Neural cell (in vitro differentiated cells): ENCODE measurements around the gene ARSK. TPM values are rescaled to one million over a fixed set of nuclear protein-coding genes. Genes with fewer than 3 reads are reported as not detected.

ENCODE experiments used
- H2AFZ ChIP-seq: fragments of 200-600, 300-800 bp; sonication (generic), shearing (Covaris generic); 2 replicates; pipeline ENCODE4 v1.6.0; 2014; ENCODE audit warnings: low read depth, mild to moderate bottlenecking, antibody characterized with exemption, low read length, moderate library complexity
- H3F3A ChIP-seq: fragments of 200-600 bp; shearing (Covaris generic); 2 replicates; pipeline ENCODE4 v1.6.1; 2016; ENCODE audit warnings: mild to moderate bottlenecking, moderate library complexity, mixed read lengths, antibody characterized with exemption, low read length; ENCODE audit not compliant: insufficient read depth, poor library complexity, severe bottlenecking
- H3K27ac ChIP-seq: fragments of 200-600, 300-800 bp; sonication (generic), shearing (Covaris generic); 2 replicates; pipeline ENCODE4 v1.5.1; 2014; ENCODE audit warnings: mild to moderate bottlenecking, low read length, moderate library complexity
- H3K27me3 ChIP-seq: fragments of 300-800, 200-600 bp; sonication (generic), shearing (Covaris generic); 2 replicates; pipeline ENCODE4 v1.6.0; 2014; ENCODE audit warnings: mild to moderate bottlenecking, low read depth, low read length, moderate library complexity; ENCODE audit not compliant: insufficient read depth
- H3K36me3 ChIP-seq: fragments of 300-800, 200-600 bp; sonication (generic), shearing (Covaris generic); 2 replicates; pipeline ENCODE4 v1.5.1; 2014; ENCODE audit warnings: mild to moderate bottlenecking, antibody characterized with exemption, low read length, moderate library complexity; ENCODE audit not compliant: insufficient read depth
- H3K4me2 ChIP-seq: fragments of 300-800, 200-600 bp; sonication (generic), shearing (Covaris generic); 2 replicates; pipeline ENCODE4 v1.6.0; 2014; ENCODE audit warnings: mild to moderate bottlenecking, low read length
- H3K4me3 ChIP-seq: fragments of 300-800, 200-600 bp; sonication (generic), shearing (Covaris generic); 2 replicates; pipeline ENCODE4 v1.5.1; 2014; ENCODE audit warnings: mild to moderate bottlenecking, low read length, moderate library complexity
- H3K79me2 ChIP-seq: fragments of 200-600 bp; shearing (Covaris generic); replicated peaks from 2 replicates; pipeline ENCODE4 v1.6.0; 2014; ENCODE audit warnings: mild to moderate bottlenecking, low read length, moderate library complexity; ENCODE audit not compliant: insufficient read depth
- H3K9ac ChIP-seq: fragments of 300-800, 200-600 bp; sonication (generic), shearing (Covaris generic); 2 replicates; pipeline ENCODE4 v1.6.1; 2016; ENCODE audit warnings: mild to moderate bottlenecking, low read length, mixed read lengths
- H3K9me2 ChIP-seq: fragments of 200-600 bp; shearing (Covaris generic); 2 replicates; pipeline ENCODE4 v1.6.1; 2016; ENCODE audit warnings: mild to moderate bottlenecking, low read length, mixed read lengths; ENCODE audit not compliant: insufficient read depth
- H3K9me3 ChIP-seq: fragments of 200-600, 300-800 bp; sonication (generic), shearing (Covaris generic); 2 replicates; pipeline ENCODE4 v1.6.1; 2016; ENCODE audit warnings: mild to moderate bottlenecking, mixed run types, low read length, moderate library complexity, mixed read lengths
- H4K20me1 ChIP-seq: fragments of 200-600 bp; shearing (Covaris generic); 2 replicates; pipeline ENCODE4 v1.6.1; 2016; ENCODE audit warnings: mild to moderate bottlenecking, mixed run types; ENCODE audit not compliant: insufficient read depth
- EP300 ChIP-seq: fragments of 450-650 bp; conservative IDR thresholded peaks from 2 replicates; pipeline ENCODE4 v1.6.1; 2014; ENCODE audit warnings: antibody characterized with exemption, mild to moderate bottlenecking, moderate library complexity; ENCODE audit not compliant: poor library complexity, severe bottlenecking
- EZH2 ChIP-seq: fragments of 200-600, 300-800 bp; shearing (Covaris generic), sonication (generic); IDR thresholded peaks from 2 replicates; pipeline ENCODE4 v1.6.1; 2014; ENCODE audit warnings: antibody characterized with exemption, low read length, borderline replicate concordance, mild to moderate bottlenecking; ENCODE audit not compliant: insufficient read depth, poor library complexity, severe bottlenecking
- MXI1 ChIP-seq: fragments of 450-650 bp; conservative IDR thresholded peaks from 2 replicates; pipeline ENCODE4 v1.6.1; 2014; ENCODE audit warnings: antibody characterized with exemption, mild to moderate bottlenecking; ENCODE audit not compliant: poor library complexity, severe bottlenecking
- POLR2AphosphoS5 ChIP-seq: IDR thresholded peaks from 2 replicates; pipeline ENCODE4 v1.6.1; 2012
- RAD21 ChIP-seq: fragments of 450-650 bp; conservative IDR thresholded peaks from 2 replicates; pipeline ENCODE4 v1.6.1; 2014; ENCODE audit warnings: antibody characterized with exemption, mild to moderate bottlenecking, moderate library complexity
- SMC3 ChIP-seq: fragments of 450-650 bp; conservative IDR thresholded peaks from 2 replicates; pipeline ENCODE4 v1.6.1; 2014; ENCODE audit warnings: antibody characterized with exemption, mild to moderate bottlenecking, moderate library complexity; ENCODE audit not compliant: poor library complexity
- TAF1 ChIP-seq: IDR thresholded peaks from 2 replicates; pipeline ENCODE4 v1.6.1; 2012; ENCODE audit warnings: low read depth
- polyA plus RNA-seq: library from polyadenylated mRNA; depleted of rRNA; stranded (reverse); fragments of >200 nt; gene quantifications from 2 replicates; pipeline ENCODE4 v1.2.3, GENCODE V29; 2014
- TF ChIP-seq, protein P1 (sequence below): IDR thresholded peaks from 2 replicates; pipeline ENCODE4 v1.6.1; 2012; ENCODE audit warnings: borderline replicate concordance
- TF ChIP-seq, protein P2 (sequence below): fragments of 450-650 bp; IDR thresholded peaks from 2 replicates; pipeline ENCODE4 v1.5.1; 2014; ENCODE audit warnings: antibody characterized with exemption, mild to moderate bottlenecking, moderate library complexity; ENCODE audit not compliant: poor library complexity, severe bottlenecking

The ARSK gene
- polyA plus RNA-seq, 1 donor from 2014 or later = 2.8 TPM

GRCh38 chr5:95562282-95562681 is 7.4 kb downstream of the ARSK start:
- no peaks in the 10 kb centered on the region for H3K27me3 ChIP-seq
- H3K4me2 ChIP-seq = no peak overlapping the region
- no peaks in the 10 kb centered on the region for H3K79me2 ChIP-seq
- no peaks in the 10 kb centered on the region for H3F3A ChIP-seq
- no peak overlapping the region for H3K9ac ChIP-seq
- H3K9me2 ChIP-seq = no peaks in the 10 kb centered on the region
- no peak overlapping the region for H2AFZ ChIP-seq
- H3K4me3 ChIP-seq = no peak overlapping the region
- H3K36me3 ChIP-seq = no peaks in the 10 kb centered on the region
- H3K9me3 ChIP-seq = no peaks in the 10 kb centered on the region
- TF ChIP-seq EZH2 (no peak), TAF1 (no peak), EP300 (no peak), MXI1 (no peak), SMC3 (no peak), RAD21 (no peak), POLR2AphosphoS5 (no peak)
- TF ChIP-seq, protein P1, sequence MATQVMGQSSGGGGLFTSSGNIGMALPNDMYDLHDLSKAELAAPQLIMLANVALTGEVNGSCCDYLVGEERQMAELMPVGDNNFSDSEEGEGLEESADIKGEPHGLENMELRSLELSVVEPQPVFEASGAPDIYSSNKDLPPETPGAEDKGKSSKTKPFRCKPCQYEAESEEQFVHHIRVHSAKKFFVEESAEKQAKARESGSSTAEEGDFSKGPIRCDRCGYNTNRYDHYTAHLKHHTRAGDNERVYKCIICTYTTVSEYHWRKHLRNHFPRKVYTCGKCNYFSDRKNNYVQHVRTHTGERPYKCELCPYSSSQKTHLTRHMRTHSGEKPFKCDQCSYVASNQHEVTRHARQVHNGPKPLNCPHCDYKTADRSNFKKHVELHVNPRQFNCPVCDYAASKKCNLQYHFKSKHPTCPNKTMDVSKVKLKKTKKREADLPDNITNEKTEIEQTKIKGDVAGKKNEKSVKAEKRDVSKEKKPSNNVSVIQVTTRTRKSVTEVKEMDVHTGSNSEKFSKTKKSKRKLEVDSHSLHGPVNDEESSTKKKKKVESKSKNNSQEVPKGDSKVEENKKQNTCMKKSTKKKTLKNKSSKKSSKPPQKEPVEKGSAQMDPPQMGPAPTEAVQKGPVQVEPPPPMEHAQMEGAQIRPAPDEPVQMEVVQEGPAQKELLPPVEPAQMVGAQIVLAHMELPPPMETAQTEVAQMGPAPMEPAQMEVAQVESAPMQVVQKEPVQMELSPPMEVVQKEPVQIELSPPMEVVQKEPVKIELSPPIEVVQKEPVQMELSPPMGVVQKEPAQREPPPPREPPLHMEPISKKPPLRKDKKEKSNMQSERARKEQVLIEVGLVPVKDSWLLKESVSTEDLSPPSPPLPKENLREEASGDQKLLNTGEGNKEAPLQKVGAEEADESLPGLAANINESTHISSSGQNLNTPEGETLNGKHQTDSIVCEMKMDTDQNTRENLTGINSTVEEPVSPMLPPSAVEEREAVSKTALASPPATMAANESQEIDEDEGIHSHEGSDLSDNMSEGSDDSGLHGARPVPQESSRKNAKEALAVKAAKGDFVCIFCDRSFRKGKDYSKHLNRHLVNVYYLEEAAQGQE = no peak
- TF ChIP-seq, protein P2, sequence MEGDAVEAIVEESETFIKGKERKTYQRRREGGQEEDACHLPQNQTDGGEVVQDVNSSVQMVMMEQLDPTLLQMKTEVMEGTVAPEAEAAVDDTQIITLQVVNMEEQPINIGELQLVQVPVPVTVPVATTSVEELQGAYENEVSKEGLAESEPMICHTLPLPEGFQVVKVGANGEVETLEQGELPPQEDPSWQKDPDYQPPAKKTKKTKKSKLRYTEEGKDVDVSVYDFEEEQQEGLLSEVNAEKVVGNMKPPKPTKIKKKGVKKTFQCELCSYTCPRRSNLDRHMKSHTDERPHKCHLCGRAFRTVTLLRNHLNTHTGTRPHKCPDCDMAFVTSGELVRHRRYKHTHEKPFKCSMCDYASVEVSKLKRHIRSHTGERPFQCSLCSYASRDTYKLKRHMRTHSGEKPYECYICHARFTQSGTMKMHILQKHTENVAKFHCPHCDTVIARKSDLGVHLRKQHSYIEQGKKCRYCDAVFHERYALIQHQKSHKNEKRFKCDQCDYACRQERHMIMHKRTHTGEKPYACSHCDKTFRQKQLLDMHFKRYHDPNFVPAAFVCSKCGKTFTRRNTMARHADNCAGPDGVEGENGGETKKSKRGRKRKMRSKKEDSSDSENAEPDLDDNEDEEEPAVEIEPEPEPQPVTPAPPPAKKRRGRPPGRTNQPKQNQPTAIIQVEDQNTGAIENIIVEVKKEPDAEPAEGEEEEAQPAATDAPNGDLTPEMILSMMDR = no peak
- H4K20me1 ChIP-seq = no peaks in the 10 kb centered on the region
- H3K27ac ChIP-seq = no peak overlapping the region

DNA sequence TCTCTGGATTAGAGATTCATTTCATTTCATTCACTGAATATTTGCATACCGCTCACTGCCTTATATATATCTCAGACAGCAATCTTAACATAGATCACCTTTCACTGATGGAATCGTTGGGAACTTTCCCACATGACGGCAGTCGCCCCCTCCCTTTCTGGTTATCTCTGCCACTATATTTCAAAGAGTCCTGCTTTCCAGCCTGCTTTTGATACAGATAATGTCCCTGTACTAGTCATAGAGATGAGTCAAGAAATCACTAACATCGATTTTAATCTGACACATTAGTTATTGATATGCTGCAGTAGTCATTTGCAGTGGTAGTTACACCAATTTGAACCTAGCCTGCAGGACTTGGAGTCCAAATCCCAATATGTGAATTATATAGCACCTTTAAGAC is 8.5 kb downstream of the ARSK start:
- no peak overlapping the region for H3K27ac ChIP-seq
- TF ChIP-seq SMC3 = no peak
- TF ChIP-seq MXI1 = no peak
- TF ChIP-seq RAD21 = no peak
- TF ChIP-seq TAF1 = no peak
- TF ChIP-seq, protein P1 = no peak
- TF ChIP-seq, protein P2 = no peak
- TF ChIP-seq EZH2 = no peak
- TF ChIP-seq POLR2AphosphoS5 = no peak
- TF ChIP-seq EP300 = no peak
- H3K36me3 ChIP-seq = no peaks in the 10 kb centered on the region
- no peaks in the 10 kb centered on the region for H3K27me3 ChIP-seq
- no peaks in the 10 kb centered on the region for H3K9me3 ChIP-seq
- H3K9ac ChIP-seq = no peak overlapping the region
- H3K79me2 ChIP-seq = no peaks in the 10 kb centered on the region
- H3K9me2 ChIP-seq = no peaks in the 10 kb centered on the region
- H2AFZ ChIP-seq = no peak overlapping the region
- no peak overlapping the region for H3K4me2 ChIP-seq
- no peaks in the 10 kb centered on the region for H3F3A ChIP-seq
- no peaks in the 10 kb centered on the region for H4K20me1 ChIP-seq
- no peak overlapping the region for H3K4me3 ChIP-seq
